Neural cell (in vitro differentiated cells): ENCODE results near the gene MYCN. TPM values are rescaled to one million over a fixed set of nuclear protein-coding genes. Genes with fewer than 3 reads are reported as not detected.
"Not testable (repeated sequence)": the region's sequence is repeated elsewhere in the genome, so short reads cannot be mapped to it uniquely, and the experiment has no call there.

Source experiments
- H2AFZ ChIP-seq: fragments of 200-600, 300-800 bp; sonication (generic), shearing (Covaris generic); 2 replicates; pipeline ENCODE4 v1.6.0; 2014; ENCODE audit warnings: low read depth, mild to moderate bottlenecking, antibody characterized with exemption, low read length, moderate library complexity
- H3F3A ChIP-seq: fragments of 200-600 bp; shearing (Covaris generic); 2 replicates; pipeline ENCODE4 v1.6.1; 2016; ENCODE audit warnings: mild to moderate bottlenecking, moderate library complexity, mixed read lengths, antibody characterized with exemption, low read length; ENCODE audit not compliant: insufficient read depth, poor library complexity, severe bottlenecking
- H3K27ac ChIP-seq: fragments of 200-600, 300-800 bp; sonication (generic), shearing (Covaris generic); 2 replicates; pipeline ENCODE4 v1.5.1; 2014; ENCODE audit warnings: mild to moderate bottlenecking, low read length, moderate library complexity
- H3K27me3 ChIP-seq: fragments of 300-800, 200-600 bp; sonication (generic), shearing (Covaris generic); 2 replicates; pipeline ENCODE4 v1.6.0; 2014; ENCODE audit warnings: mild to moderate bottlenecking, low read depth, low read length, moderate library complexity; ENCODE audit not compliant: insufficient read depth
- H3K36me3 ChIP-seq: fragments of 300-800, 200-600 bp; sonication (generic), shearing (Covaris generic); 2 replicates; pipeline ENCODE4 v1.5.1; 2014; ENCODE audit warnings: mild to moderate bottlenecking, antibody characterized with exemption, low read length, moderate library complexity; ENCODE audit not compliant: insufficient read depth
- H3K4me2 ChIP-seq: fragments of 300-800, 200-600 bp; sonication (generic), shearing (Covaris generic); 2 replicates; pipeline ENCODE4 v1.6.0; 2014; ENCODE audit warnings: mild to moderate bottlenecking, low read length
- H3K4me3 ChIP-seq: fragments of 300-800, 200-600 bp; sonication (generic), shearing (Covaris generic); 2 replicates; pipeline ENCODE4 v1.5.1; 2014; ENCODE audit warnings: mild to moderate bottlenecking, low read length, moderate library complexity
- H3K79me2 ChIP-seq: fragments of 200-600 bp; shearing (Covaris generic); replicated peaks from 2 replicates; pipeline ENCODE4 v1.6.0; 2014; ENCODE audit warnings: mild to moderate bottlenecking, low read length, moderate library complexity; ENCODE audit not compliant: insufficient read depth
- H3K9ac ChIP-seq: fragments of 300-800, 200-600 bp; sonication (generic), shearing (Covaris generic); 2 replicates; pipeline ENCODE4 v1.6.1; 2016; ENCODE audit warnings: mild to moderate bottlenecking, low read length, mixed read lengths
- H3K9me2 ChIP-seq: fragments of 200-600 bp; shearing (Covaris generic); 2 replicates; pipeline ENCODE4 v1.6.1; 2016; ENCODE audit warnings: mild to moderate bottlenecking, low read length, mixed read lengths; ENCODE audit not compliant: insufficient read depth
- H3K9me3 ChIP-seq: fragments of 200-600, 300-800 bp; sonication (generic), shearing (Covaris generic); 2 replicates; pipeline ENCODE4 v1.6.1; 2016; ENCODE audit warnings: mild to moderate bottlenecking, mixed run types, low read length, moderate library complexity, mixed read lengths
- H4K20me1 ChIP-seq: fragments of 200-600 bp; shearing (Covaris generic); 2 replicates; pipeline ENCODE4 v1.6.1; 2016; ENCODE audit warnings: mild to moderate bottlenecking, mixed run types; ENCODE audit not compliant: insufficient read depth
- EP300 ChIP-seq: fragments of 450-650 bp; conservative IDR thresholded peaks from 2 replicates; pipeline ENCODE4 v1.6.1; 2014; ENCODE audit warnings: antibody characterized with exemption, mild to moderate bottlenecking, moderate library complexity; ENCODE audit not compliant: poor library complexity, severe bottlenecking
- EZH2 ChIP-seq: fragments of 200-600, 300-800 bp; shearing (Covaris generic), sonication (generic); IDR thresholded peaks from 2 replicates; pipeline ENCODE4 v1.6.1; 2014; ENCODE audit warnings: antibody characterized with exemption, low read length, borderline replicate concordance, mild to moderate bottlenecking; ENCODE audit not compliant: insufficient read depth, poor library complexity, severe bottlenecking
- MXI1 ChIP-seq: fragments of 450-650 bp; conservative IDR thresholded peaks from 2 replicates; pipeline ENCODE4 v1.6.1; 2014; ENCODE audit warnings: antibody characterized with exemption, mild to moderate bottlenecking; ENCODE audit not compliant: poor library complexity, severe bottlenecking
- POLR2AphosphoS5 ChIP-seq: IDR thresholded peaks from 2 replicates; pipeline ENCODE4 v1.6.1; 2012
- RAD21 ChIP-seq: fragments of 450-650 bp; conservative IDR thresholded peaks from 2 replicates; pipeline ENCODE4 v1.6.1; 2014; ENCODE audit warnings: antibody characterized with exemption, mild to moderate bottlenecking, moderate library complexity
- SMC3 ChIP-seq: fragments of 450-650 bp; conservative IDR thresholded peaks from 2 replicates; pipeline ENCODE4 v1.6.1; 2014; ENCODE audit warnings: antibody characterized with exemption, mild to moderate bottlenecking, moderate library complexity; ENCODE audit not compliant: poor library complexity
- TAF1 ChIP-seq: IDR thresholded peaks from 2 replicates; pipeline ENCODE4 v1.6.1; 2012; ENCODE audit warnings: low read depth
- polyA plus RNA-seq: library from polyadenylated mRNA; depleted of rRNA; stranded (reverse); fragments of >200 nt; gene quantifications from 2 replicates; pipeline ENCODE4 v1.2.3, GENCODE V29; 2014
- TF ChIP-seq, protein P1 (sequence below): fragments of 450-650 bp; IDR thresholded peaks from 2 replicates; pipeline ENCODE4 v1.5.1; 2014; ENCODE audit warnings: antibody characterized with exemption, mild to moderate bottlenecking, moderate library complexity; ENCODE audit not compliant: poor library complexity, severe bottlenecking
- TF ChIP-seq, protein P2 (sequence below): IDR thresholded peaks from 2 replicates; pipeline ENCODE4 v1.6.1; 2012; ENCODE audit warnings: borderline replicate concordance

MYCN gene
- polyA plus RNA-seq, 1 donor from 2014 or later: 25.1 TPM

DNA sequence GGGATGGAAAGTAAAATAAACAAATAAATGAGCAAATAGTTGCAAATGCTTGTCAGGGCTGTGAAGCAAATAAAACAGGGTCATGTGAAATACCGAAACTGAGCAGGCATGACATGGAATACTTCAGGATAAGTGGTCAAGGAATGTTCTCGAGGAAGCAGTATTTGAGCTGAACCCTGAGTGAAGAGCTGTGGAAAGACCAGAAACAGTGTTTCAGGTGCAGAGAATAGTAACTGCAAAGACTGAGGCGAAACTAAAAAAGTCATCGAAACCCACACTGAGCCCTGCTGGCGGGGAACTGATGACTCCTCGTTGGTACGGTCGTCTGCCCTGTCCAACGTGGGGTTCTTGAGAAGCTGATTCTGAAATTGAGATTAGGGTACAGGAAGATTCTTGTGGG lies 27.2 kb upstream of the MYCN start:
- Histone ChIP-seq H3K9me3 (no peaks in the 10 kb centered on the region), H3K4me2 (no peak overlapping the region), H3F3A (no peaks in the 10 kb centered on the region), H3K9me2 (no peaks in the 10 kb centered on the region), H3K36me3 (no peaks in the 10 kb centered on the region), H3K27me3 (no peaks in the 10 kb centered on the region), H3K9ac (no peak overlapping the region), H3K79me2 (no peaks in the 10 kb centered on the region), H3K4me3 (no peak overlapping the region), H4K20me1 (no peaks in the 10 kb centered on the region), H3K27ac (no peak overlapping the region), H2AFZ (no peak overlapping the region)
- TF ChIP-seq, protein P1, sequence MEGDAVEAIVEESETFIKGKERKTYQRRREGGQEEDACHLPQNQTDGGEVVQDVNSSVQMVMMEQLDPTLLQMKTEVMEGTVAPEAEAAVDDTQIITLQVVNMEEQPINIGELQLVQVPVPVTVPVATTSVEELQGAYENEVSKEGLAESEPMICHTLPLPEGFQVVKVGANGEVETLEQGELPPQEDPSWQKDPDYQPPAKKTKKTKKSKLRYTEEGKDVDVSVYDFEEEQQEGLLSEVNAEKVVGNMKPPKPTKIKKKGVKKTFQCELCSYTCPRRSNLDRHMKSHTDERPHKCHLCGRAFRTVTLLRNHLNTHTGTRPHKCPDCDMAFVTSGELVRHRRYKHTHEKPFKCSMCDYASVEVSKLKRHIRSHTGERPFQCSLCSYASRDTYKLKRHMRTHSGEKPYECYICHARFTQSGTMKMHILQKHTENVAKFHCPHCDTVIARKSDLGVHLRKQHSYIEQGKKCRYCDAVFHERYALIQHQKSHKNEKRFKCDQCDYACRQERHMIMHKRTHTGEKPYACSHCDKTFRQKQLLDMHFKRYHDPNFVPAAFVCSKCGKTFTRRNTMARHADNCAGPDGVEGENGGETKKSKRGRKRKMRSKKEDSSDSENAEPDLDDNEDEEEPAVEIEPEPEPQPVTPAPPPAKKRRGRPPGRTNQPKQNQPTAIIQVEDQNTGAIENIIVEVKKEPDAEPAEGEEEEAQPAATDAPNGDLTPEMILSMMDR: no peak
- no peak for TF ChIP-seq MXI1
- TF ChIP-seq TAF1: no peak
- TF ChIP-seq EP300: no peak
- no peak for TF ChIP-seq SMC3
- TF ChIP-seq POLR2AphosphoS5: no peak
- no peak for TF ChIP-seq RAD21
- TF ChIP-seq, protein P2, sequence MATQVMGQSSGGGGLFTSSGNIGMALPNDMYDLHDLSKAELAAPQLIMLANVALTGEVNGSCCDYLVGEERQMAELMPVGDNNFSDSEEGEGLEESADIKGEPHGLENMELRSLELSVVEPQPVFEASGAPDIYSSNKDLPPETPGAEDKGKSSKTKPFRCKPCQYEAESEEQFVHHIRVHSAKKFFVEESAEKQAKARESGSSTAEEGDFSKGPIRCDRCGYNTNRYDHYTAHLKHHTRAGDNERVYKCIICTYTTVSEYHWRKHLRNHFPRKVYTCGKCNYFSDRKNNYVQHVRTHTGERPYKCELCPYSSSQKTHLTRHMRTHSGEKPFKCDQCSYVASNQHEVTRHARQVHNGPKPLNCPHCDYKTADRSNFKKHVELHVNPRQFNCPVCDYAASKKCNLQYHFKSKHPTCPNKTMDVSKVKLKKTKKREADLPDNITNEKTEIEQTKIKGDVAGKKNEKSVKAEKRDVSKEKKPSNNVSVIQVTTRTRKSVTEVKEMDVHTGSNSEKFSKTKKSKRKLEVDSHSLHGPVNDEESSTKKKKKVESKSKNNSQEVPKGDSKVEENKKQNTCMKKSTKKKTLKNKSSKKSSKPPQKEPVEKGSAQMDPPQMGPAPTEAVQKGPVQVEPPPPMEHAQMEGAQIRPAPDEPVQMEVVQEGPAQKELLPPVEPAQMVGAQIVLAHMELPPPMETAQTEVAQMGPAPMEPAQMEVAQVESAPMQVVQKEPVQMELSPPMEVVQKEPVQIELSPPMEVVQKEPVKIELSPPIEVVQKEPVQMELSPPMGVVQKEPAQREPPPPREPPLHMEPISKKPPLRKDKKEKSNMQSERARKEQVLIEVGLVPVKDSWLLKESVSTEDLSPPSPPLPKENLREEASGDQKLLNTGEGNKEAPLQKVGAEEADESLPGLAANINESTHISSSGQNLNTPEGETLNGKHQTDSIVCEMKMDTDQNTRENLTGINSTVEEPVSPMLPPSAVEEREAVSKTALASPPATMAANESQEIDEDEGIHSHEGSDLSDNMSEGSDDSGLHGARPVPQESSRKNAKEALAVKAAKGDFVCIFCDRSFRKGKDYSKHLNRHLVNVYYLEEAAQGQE: no peak
- TF ChIP-seq EZH2: no peak

DNA sequence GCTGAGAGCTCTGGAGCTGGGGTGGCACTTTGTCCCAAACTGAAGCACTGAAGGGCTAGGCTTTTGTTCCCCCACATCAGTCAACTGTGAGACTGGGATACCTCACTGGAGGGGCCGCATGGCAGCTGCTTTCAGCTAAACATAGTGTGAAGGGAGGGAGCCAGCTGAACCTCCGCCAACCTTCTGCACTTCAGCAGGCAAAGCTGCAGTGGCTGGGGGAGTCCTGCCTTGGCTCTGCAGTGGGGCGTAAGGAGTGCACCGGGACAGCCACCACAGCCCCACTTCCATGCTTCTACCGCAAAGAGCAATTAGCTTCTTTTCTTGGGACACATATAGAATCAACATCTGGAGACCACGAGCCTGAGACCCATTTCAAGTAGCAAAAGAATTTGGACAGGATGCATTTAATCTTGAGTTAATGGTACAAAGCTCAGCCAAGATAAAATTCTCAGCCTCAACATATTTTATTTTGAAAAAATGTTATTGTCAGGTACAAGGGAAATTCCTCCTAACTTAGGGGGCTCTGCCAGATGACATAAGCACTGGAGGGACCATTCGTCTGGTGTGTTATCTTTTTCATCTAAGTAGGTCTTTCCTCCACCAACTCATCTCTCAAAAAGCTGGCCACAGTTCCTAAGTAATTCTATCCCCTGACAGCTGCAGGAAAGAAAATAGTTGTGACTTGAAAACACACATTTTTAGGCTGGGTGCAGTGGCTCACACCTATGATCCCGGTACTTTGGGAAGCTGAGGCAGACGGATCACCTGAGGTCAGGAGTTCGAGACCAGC lies 25.6 kb upstream of the MYCN start:
- no peaks in the 10 kb centered on the region for H3F3A ChIP-seq
- no peaks in the 10 kb centered on the region for H3K9me3 ChIP-seq
- H2AFZ ChIP-seq: no peak overlapping the region
- no peaks in the 10 kb centered on the region for H3K36me3 ChIP-seq
- no peak overlapping the region for H3K4me2 ChIP-seq
- H3K9me2 ChIP-seq: no peaks in the 10 kb centered on the region
- no peaks in the 10 kb centered on the region for H3K27me3 ChIP-seq
- no peak overlapping the region for H3K4me3 ChIP-seq
- TF ChIP-seq, protein P2: no peak
- TF ChIP-seq TAF1: no peak
- TF ChIP-seq MXI1: no peak
- no peak for TF ChIP-seq SMC3
- TF ChIP-seq EZH2: no peak
- no peak for TF ChIP-seq RAD21
- no peak for TF ChIP-seq EP300
- no peak for TF ChIP-seq POLR2AphosphoS5
- TF ChIP-seq, protein P1: no peak
- no peak overlapping the region for H3K9ac ChIP-seq
- no peaks in the 10 kb centered on the region for H3K79me2 ChIP-seq
- no peaks in the 10 kb centered on the region for H4K20me1 ChIP-seq
- no peak overlapping the region for H3K27ac ChIP-seq

DNA sequence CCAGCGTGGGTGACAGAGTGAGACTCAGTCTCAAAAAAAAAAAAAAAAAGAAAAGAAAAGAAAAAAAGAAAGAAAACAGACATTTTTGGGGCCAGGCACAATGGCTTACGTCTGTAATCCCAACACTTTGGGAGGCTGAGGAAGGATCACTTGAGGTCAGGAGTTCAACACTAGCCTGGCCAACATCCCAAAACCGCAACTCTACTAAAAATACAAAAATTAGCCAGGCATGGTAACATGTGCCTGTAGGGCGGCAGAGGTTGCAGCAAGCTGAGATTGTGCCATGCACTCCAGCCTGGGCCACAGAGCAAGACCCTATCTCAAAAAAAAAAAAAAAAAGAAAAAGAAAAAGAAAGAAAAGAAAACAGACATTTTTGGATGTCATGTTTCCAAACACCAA lies 24.8 kb upstream of the MYCN start:
- H3K36me3 ChIP-seq, H3K79me2 ChIP-seq, H3K27me3 ChIP-seq, H4K20me1 ChIP-seq, H3F3A ChIP-seq, H2AFZ ChIP-seq, H3K9ac ChIP-seq, H3K4me3 ChIP-seq, H3K9me3 ChIP-seq, H3K4me2 ChIP-seq, H3K9me2 ChIP-seq, H3K27ac ChIP-seq: not testable (repeated sequence)
